Hepatocyte (in vitro differentiated cells): ENCODE results near the gene OVOL2.

Source experiments
- CTCF ChIP-seq: fragments of 200-600 bp; sonication (generic); IDR thresholded peaks from 2 replicates; pipeline ENCODE4 v1.5.1; 2016; ENCODE audit warnings: antibody characterized with exemption, mild to moderate bottlenecking; ENCODE audit not compliant: poor library complexity
- EZH2 ChIP-seq: fragments of 200-600 bp; sonication (generic); IDR thresholded peaks from 2 replicates; pipeline ENCODE4 v1.6.1; 2016; ENCODE audit warnings: antibody characterized with exemption, mild to moderate bottlenecking, borderline replicate concordance

GRCh38 chr20:17990278-17990972 lies 67.3 kb downstream of the OVOL2 start:
- no peak for TF ChIP-seq EZH2
- no peak for TF ChIP-seq CTCF
